ENCODE measurements around the gene TBC1D5.
A peak's percentile ranks its signal among the peaks of the same experiment; 100 is the strongest.
"Not testable (repeated sequence)": the region's sequence is repeated elsewhere in the genome, so short reads cannot be mapped to it uniquely, and the experiment has no call there.

The TBC1D5 gene

DNA sequence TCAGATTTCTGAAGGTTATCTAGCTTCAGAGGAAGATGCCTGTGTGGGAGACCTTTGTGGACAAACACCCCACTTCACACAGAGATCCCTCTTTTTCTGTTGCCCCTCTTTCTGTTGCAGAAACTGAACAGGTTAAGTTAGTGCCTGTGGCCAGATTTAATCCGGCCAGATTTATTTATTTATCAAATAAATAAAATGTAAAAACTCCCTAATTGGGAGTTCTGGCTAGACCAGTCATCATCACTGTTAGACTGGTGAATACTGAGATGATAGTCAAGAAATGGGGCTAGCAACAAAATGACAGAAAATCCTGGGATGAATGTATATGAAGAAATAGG lies 1.2 kb upstream of the TBC1D5 start:
- peaks cover 0 to 2% (median 0%) of the 10 kb centered on the region in 11 experiments; a peak in 1 of 22 replicates for H3K36me3 ChIP-seq
- H3K4me2 ChIP-seq = peak overlapping the region; percentile 80 to 92 (median 85)
- peak overlapping the region in 9 of 11 experiments; percentile 95 to 99 (median 98); a peak in 16 of 22 replicates for H3K27ac ChIP-seq
- no peaks in the 10 kb centered on the region for H3K27me3 ChIP-seq
- H3K9me3 ChIP-seq (replicated peaks in 1 of 11) = no peaks in the 10 kb centered on the region
- TF ChIP-seq Cebpa-rat (IDR thresholded peaks at IDR 0.05) = no peak
- peak overlapping the region in 9 of 10 experiments; percentile 68 to 81 (median 77); a peak in 14 of 20 replicates for H3K4me3 ChIP-seq
- H3K9ac ChIP-seq = peak overlapping the region; percentile 93 to 98 (median 97); a peak in 20 of 22 replicates
- no peaks in the 10 kb centered on the region for H4K20me1 ChIP-seq
- H3K4me1 ChIP-seq = peaks cover 51 to 60% (median 55%) of the 10 kb centered on the region in 10 experiments

DNA sequence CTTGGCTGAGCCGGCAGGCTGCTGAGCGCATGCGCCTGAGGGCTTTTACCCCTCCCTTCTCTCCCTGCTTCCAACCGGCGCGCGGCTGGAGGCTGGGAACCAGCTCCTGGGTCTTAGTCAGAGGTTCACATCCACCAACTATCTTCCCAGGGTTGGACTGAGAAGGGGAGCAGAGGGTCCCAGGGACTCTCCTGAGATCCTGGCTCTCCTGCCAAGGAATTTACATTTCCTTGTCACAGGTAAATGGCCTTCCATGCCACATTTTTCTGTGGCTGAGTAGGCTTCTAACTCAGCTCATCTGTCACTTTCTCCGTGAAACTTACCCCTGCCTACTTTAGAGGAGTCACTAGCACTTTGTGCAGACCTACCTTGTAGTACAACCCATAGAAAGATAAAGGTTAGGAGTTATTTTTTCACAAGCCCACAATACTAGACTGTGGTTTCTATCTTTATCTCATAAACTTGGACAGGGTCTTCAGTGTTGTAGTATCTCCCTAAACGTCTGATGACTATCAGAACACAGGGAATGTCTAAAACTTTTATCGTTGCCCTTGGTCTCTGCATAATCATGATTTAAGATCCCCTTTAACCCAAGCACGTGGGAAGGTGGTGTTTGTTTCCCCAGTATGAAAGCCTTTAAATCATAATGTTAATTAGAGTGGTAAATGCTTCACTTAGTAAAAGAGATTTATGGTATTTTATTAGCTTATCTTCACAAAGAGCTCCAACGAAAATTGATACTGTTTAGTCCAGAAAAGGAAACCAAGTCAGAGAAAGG lies 638 bp upstream of the TBC1D5 start:
- Histone ChIP-seq H3K36me3 (peaks cover 0 to 6% (median 0%) of the 10 kb centered on the region in 11 experiments; a peak in 1 of 22 replicates), H3K4me3 (peak overlapping the region; percentile 68 to 88 (median 77))
- no peak for TF ChIP-seq Cebpa-rat (IDR thresholded peaks at IDR 0.05)

DNA sequence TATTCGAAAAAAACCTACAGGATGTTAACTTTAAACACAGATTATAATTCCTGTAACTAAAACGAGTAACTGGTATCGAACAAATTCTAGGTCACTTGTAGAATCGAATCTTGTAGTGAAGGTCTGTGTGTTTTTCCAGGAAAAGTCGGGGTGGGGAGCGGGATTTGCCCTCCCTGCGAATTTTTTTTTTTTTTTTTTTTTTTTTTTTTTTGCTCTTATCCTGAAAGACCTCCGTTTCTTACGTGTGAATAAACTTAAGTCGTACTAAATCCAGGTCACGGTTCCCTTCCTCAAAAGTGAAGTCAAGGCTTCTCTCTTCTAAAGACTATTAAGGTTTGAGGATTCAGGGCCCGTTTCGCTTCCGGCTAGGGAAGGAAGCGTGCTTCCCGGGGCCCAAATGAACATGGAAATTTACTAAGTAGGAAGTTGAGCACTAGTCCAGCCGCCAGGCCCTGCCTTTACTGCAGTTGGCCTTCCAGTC lies 770 bp downstream of the TBC1D5 start:
- peak overlapping the region; percentile 68 to 88 (median 77) for H3K4me3 ChIP-seq
- H3K27ac ChIP-seq = peak overlapping the region; percentile 95 to 99 (median 98)
- peaks cover 0 to 4% (median 0%) of the 10 kb centered on the region in 11 experiments; a peak in 1 of 22 replicates for H4K20me1 ChIP-seq
- H3K27me3 ChIP-seq = no peaks in the 10 kb centered on the region
- peak overlapping the region; percentile 93 to 98 (median 97) for H3K9ac ChIP-seq
- no peak for TF ChIP-seq Cebpa-rat (IDR thresholded peaks at IDR 0.05)
- peaks cover 33 to 46% (median 41%) of the 10 kb centered on the region in 10 experiments for H3K4me1 ChIP-seq
- H3K9me3 ChIP-seq (replicated peaks in 1 of 11) = no peaks in the 10 kb centered on the region
- H3K36me3 ChIP-seq = peaks cover 0 to 8% (median 3%) of the 10 kb centered on the region in 11 experiments; a peak in 9 of 22 replicates
- peak overlapping the region; percentile 80 to 94 (median 88) for H3K4me2 ChIP-seq

More for the DNA sequence above, 638 bp upstream of the TBC1D5 start:
- no peaks in the 10 kb centered on the region for H3K9me3 ChIP-seq (replicated peaks in 1 of 11)
- peak overlapping the region; percentile 80 to 92 (median 85) for H3K4me2 ChIP-seq
- H3K27me3 ChIP-seq = no peaks in the 10 kb centered on the region
- no peaks in the 10 kb centered on the region for H4K20me1 ChIP-seq
- peaks cover 47 to 58% (median 55%) of the 10 kb centered on the region in 10 experiments for H3K4me1 ChIP-seq
- H3K9ac ChIP-seq = peak overlapping the region; percentile 93 to 98 (median 97)
- peak overlapping the region; percentile 95 to 99 (median 98); a peak in 21 of 22 replicates for H3K27ac ChIP-seq

DNA sequence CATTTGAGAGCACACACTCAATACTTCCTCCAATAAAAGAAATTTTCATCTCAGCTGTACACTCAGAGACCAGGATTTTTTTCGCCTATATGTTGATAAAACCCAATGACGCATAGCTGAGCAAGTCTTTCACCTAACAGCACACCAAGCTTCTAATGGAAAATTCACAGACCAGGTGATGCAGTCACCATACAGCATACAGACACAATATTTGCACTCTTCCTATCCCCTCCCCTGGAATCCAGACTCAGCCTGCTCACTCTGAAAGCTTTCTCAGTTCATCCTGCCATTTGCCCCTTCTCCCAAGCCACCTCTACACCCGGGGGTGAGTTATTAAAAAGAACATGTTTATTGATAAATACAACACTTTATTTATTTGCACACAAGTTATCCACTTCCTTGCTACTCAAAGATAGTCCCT lies 1.7 kb downstream of the TBC1D5 start:
- H3K4me3 ChIP-seq = peak overlapping the region; percentile 68 to 88 (median 77)
- H3K4me2 ChIP-seq = peak overlapping the region; percentile 80 to 94 (median 88)
- peaks cover 33 to 44% (median 41%) of the 10 kb centered on the region in 10 experiments for H3K4me1 ChIP-seq
- peaks cover 0 to 8% (median 2%) of the 10 kb centered on the region in 11 experiments; a peak in 8 of 22 replicates for H3K9me3 ChIP-seq (replicated peaks in 1 of 11)
- peaks cover 3 to 17% (median 11%) of the 10 kb centered on the region in 11 experiments; a peak in 19 of 22 replicates for H3K36me3 ChIP-seq
- peak overlapping the region; percentile 93 to 98 (median 97); a peak in 21 of 22 replicates for H3K9ac ChIP-seq
- peaks cover 0 to 4% (median 0%) of the 10 kb centered on the region in 11 experiments; a peak in 1 of 22 replicates for H4K20me1 ChIP-seq
- H3K27me3 ChIP-seq = no peaks in the 10 kb centered on the region
- no peak for TF ChIP-seq Cebpa-rat (IDR thresholded peaks at IDR 0.05)
- peak overlapping the region; percentile 95 to 99 (median 98); a peak in 21 of 22 replicates for H3K27ac ChIP-seq

DNA sequence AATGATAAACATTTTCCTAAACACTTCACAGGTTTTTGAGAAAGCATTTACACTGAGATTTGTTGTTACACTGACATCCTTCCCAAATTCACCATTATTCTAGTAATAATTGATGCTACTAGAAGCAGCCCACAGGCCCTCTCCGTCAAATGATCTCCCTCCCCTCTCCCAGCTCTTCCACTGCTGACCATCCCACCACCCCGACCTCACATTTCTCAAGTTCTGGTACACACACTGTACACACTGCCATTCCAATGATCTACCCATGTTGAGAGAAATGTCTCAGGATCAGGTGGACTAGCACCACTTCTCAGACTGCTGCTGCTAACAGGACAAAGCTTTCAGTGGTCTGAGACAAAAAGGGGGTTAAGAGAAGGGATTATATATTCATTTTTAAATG lies 3.5 kb downstream of the TBC1D5 start:
- Histone ChIP-seq H3K27ac (peak overlapping the region in 4 of 11 experiments; percentile 97 to 99 (median 98); a peak in 6 of 22 replicates), H3K4me2 (peak overlapping the region; percentile 80 to 94 (median 88)), H3K4me1 (peaks cover 31 to 44% (median 39%) of the 10 kb centered on the region in 10 experiments), H3K27me3 (no peaks in the 10 kb centered on the region), H4K20me1 (peaks cover 0 to 4% (median 0%) of the 10 kb centered on the region in 11 experiments; a peak in 1 of 22 replicates), H3K9ac (peak overlapping the region in 4 of 11 experiments; percentile 31 to 97 (median 76); a peak in 3 of 22 replicates), H3K9me3 (replicated peaks in 1 of 11) (peaks cover 0 to 19% (median 13%) of the 10 kb centered on the region in 11 experiments; a peak in 12 of 22 replicates), H3K4me3 (no peak overlapping the region), H3K36me3 (peaks cover 7 to 33% (median 20%) of the 10 kb centered on the region in 11 experiments; a peak in 21 of 22 replicates)
- TF ChIP-seq Cebpa-rat (IDR thresholded peaks at IDR 0.05) = no peak

DNA sequence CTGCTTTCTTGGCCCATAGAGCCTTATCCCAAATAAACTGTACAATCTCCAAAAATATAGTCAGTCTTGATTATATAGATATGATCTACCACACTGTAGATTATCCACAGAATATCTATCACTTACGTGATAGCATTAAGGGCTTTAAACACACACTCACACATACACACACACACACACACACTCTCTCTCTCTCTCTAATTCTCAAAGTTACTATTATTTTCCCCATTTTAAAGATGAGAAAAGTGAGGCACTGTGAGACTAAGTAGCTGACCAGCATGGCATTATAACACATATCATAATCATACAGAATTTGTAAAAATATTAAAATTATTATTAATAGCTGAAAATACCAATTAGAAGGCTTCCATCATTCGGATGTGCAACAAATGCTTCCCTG lies 4.2 kb downstream of the TBC1D5 start:
- H3K27ac ChIP-seq = no peak overlapping the region
- peaks cover 0 to 19% (median 13%) of the 10 kb centered on the region in 11 experiments; a peak in 14 of 22 replicates for H3K9me3 ChIP-seq (replicated peaks in 1 of 11)
- H3K4me3 ChIP-seq = no peak overlapping the region

GRCh38 chr3:17737591-17737990 lies 4.8 kb downstream of the TBC1D5 start:
- H3K4me1 ChIP-seq = peaks cover 20 to 48% (median 29%) of the 10 kb centered on the region in 10 experiments
- H3K27me3 ChIP-seq = no peaks in the 10 kb centered on the region
- no peak for TF ChIP-seq Cebpa-rat (IDR thresholded peaks at IDR 0.05)
- peaks cover 7 to 40% (median 29%) of the 10 kb centered on the region in 11 experiments for H3K36me3 ChIP-seq
- H3K27ac ChIP-seq = no peak overlapping the region
- H3K9ac ChIP-seq = no peak overlapping the region
- no peak overlapping the region for H3K4me3 ChIP-seq
- H3K9me3 ChIP-seq (replicated peaks in 1 of 11) = peaks cover 0 to 25% (median 18%) of the 10 kb centered on the region in 11 experiments; a peak in 14 of 22 replicates
- H4K20me1 ChIP-seq = peaks cover 0 to 4% (median 0%) of the 10 kb centered on the region in 11 experiments; a peak in 1 of 22 replicates
- no peak overlapping the region for H3K4me2 ChIP-seq

More for the DNA sequence above, 4.2 kb downstream of the TBC1D5 start:
- Histone ChIP-seq H3K27me3 (no peaks in the 10 kb centered on the region), H3K9ac (no peak overlapping the region), H4K20me1 (peaks cover 0 to 4% (median 0%) of the 10 kb centered on the region in 11 experiments; a peak in 1 of 22 replicates), H3K4me1 (peaks cover 24 to 45% (median 33%) of the 10 kb centered on the region in 10 experiments), H3K36me3 (peaks cover 7 to 34% (median 24%) of the 10 kb centered on the region in 11 experiments), H3K4me2 (peak overlapping the region in 2 of 11 experiments; percentile 90 to 94; a peak in 4 of 22 replicates)
- no peak for TF ChIP-seq Cebpa-rat (IDR thresholded peaks at IDR 0.05)

- not testable (repeated sequence) for H3K4me3 ChIP-seq, H3K9ac ChIP-seq, H3K27ac ChIP-seq, H4K20me1 ChIP-seq, H3K4me2 ChIP-seq, H3K27me3 ChIP-seq
- H3K4me1 ChIP-seq = peaks cover 14 to 41% (median 19%) of the 10 kb centered on the region in 10 experiments
- peaks cover 0 to 46% (median 35%) of the 10 kb centered on the region in 11 experiments; a peak in 16 of 22 replicates for H3K9me3 ChIP-seq (replicated peaks in 1 of 11)
- H3K36me3 ChIP-seq = peaks cover 25 to 62% (median 48%) of the 10 kb centered on the region in 11 experiments
Measured at GRCh38 chr3:17735362-17735761, 7.1 kb downstream of the TBC1D5 start.

Data from BLaER1 treated with 17β-estradiol and CSF1 and Interleukin-3, amounts not matched to agents 10 nM and 100 nM (cell line).